Endothelial cell of umbilical vein (primary cell): ENCODE results near the gene BABAM2. TPM values are rescaled to one million over a fixed set of nuclear protein-coding genes. Genes with fewer than 3 reads are reported as not detected.

ENCODE experiments used
- BruUV-seq: library from RNA; stranded (reverse); fragments of 400-500 nt; replicated peaks from 2 replicates; lab custom pipeline; 2021; lab: Mats Ljungman, UMichigan
- CTCF ChIA-PET: fragments of 300-600, 350-600 bp; sonication (Branson Sonifier 250); formaldehyde crosslinking; loops from one replicate; lab custom pipeline; 2021; ENCODE audit warnings: antibody characterized with exemption, inconsistent platforms; lab: Charles Lee
- POLR2A ChIA-PET: fragments of 300-600, 350-600 bp; sonication (Branson Sonifier 250); formaldehyde crosslinking; loops from one replicate; lab custom pipeline; 2021; ENCODE audit warnings: antibody characterized with exemption, inconsistent platforms; lab: Charles Lee
- DNase-seq: peaks from one replicate; pipeline ENCODE4 v3.0.0-alpha.2; 2011; ENCODE audit warnings: low read depth, low spot score
- FAIRE-seq: peaks from 2 replicates; lab custom pipeline; 2011; peaks lifted over from hg19 to GRCh38; lab: Jason Lieb, UNC
- H2AFZ ChIP-seq: 2 replicates; pipeline ENCODE4 v1.6.0; 2012; ENCODE audit warnings: low read depth, low read length, control low read depth, inconsistent platforms
- H3K27ac ChIP-seq: 2 replicates; pipeline ENCODE4 v1.5.1; 2011; ENCODE audit warnings: low read depth, mild to moderate bottlenecking, control low read depth, low read length, moderate library complexity; ENCODE audit not compliant: insufficient read depth
- H3K27me3 ChIP-seq, 2 experiments: 2 replicates each; pipeline versions ENCODE4 v1.6.0 to v1.6.1; 2011; ENCODE audit warnings: low read length in 2 of 2, mixed read lengths in 1 of 2; ENCODE audit not compliant: control insufficient read depth in 2 of 2, insufficient read depth in 2 of 2
- H3K36me3 ChIP-seq, 2 experiments: 2 replicates in 1 of 2; 3 replicates in 1 of 2; pipeline ENCODE4 v1.5.1; 2011; ENCODE audit warnings: low read length in 2 of 2, mild to moderate bottlenecking in 1 of 2, moderate library complexity in 1 of 2; ENCODE audit not compliant: control insufficient read depth in 2 of 2, insufficient read depth in 2 of 2; ENCODE audit errors: extremely low read depth in 1 of 2
- H3K4me1 ChIP-seq: 3 replicates; pipeline ENCODE4 v1.5.1; 2011; ENCODE audit warnings: mild to moderate bottlenecking, low read length; ENCODE audit not compliant: control insufficient read depth, insufficient read depth; ENCODE audit errors: extremely low read depth
- H3K4me2 ChIP-seq: 2 replicates; pipeline ENCODE4 v1.6.1; 2011; ENCODE audit warnings: low read length, control low read depth, mixed read lengths; ENCODE audit not compliant: insufficient read depth
- H3K4me3 ChIP-seq, 3 experiments: fragments of 200-600 bp in 1 of 3; sonication (generic), shearing (Covaris generic) in 1 of 3; replicated peaks in 1 of 3; 2 replicates each; pipeline ENCODE4 v1.5.1; 2011 to 2016; ENCODE audit warnings: control low read depth in 3 of 3, low read length in 3 of 3, mild to moderate bottlenecking in 2 of 3, inconsistent platforms in 1 of 3, low read depth in 1 of 3, moderate library complexity in 1 of 3; ENCODE audit not compliant: insufficient read depth in 1 of 3
- H3K79me2 ChIP-seq: 2 replicates; pipeline ENCODE4 v1.6.0; 2012; ENCODE audit warnings: low read length, inconsistent platforms; ENCODE audit not compliant: control insufficient read depth, insufficient read depth
- H3K9ac ChIP-seq: replicated peaks from 2 replicates; pipeline ENCODE3; 2011; ENCODE audit warnings: low read length, control low read depth; ENCODE audit not compliant: insufficient read depth; ENCODE audit errors: extremely low read depth
- H3K9me1 ChIP-seq: replicated peaks from 3 replicates; pipeline ENCODE4 v1.6.0; 2011; ENCODE audit warnings: mild to moderate bottlenecking, low read length; ENCODE audit not compliant: control insufficient read depth, insufficient read depth; ENCODE audit errors: extremely low read depth
- H3K9me3 ChIP-seq: replicated peaks from 2 replicates; pipeline ENCODE4 v1.5.1; 2012; ENCODE audit warnings: low read length, inconsistent platforms; ENCODE audit not compliant: control insufficient read depth, insufficient read depth
- H4K20me1 ChIP-seq: replicated peaks from 2 replicates; pipeline ENCODE3; 2011; ENCODE audit warnings: mild to moderate bottlenecking, low read length; ENCODE audit not compliant: control insufficient read depth, insufficient read depth; ENCODE audit errors: extremely low read depth
- EZH2 ChIP-seq: IDR thresholded peaks from 2 replicates; pipeline ENCODE4 v1.6.1; 2012; ENCODE audit warnings: borderline replicate concordance, low read depth, mild to moderate bottlenecking, moderate library complexity, low read length, inconsistent platforms; ENCODE audit not compliant: severe bottlenecking
- FOS ChIP-seq: IDR thresholded peaks from 2 replicates; pipeline ENCODE4 v1.6.1; 2011; ENCODE audit warnings: mild to moderate bottlenecking, low read length, moderate library complexity, borderline replicate concordance; ENCODE audit not compliant: insufficient read depth
- GATA2 ChIP-seq: IDR thresholded peaks from 2 replicates; pipeline ENCODE4 v1.7.0; 2011; ENCODE audit warnings: low read depth, mild to moderate bottlenecking, moderate library complexity, mixed read lengths, low read length; ENCODE audit not compliant: insufficient read length, insufficient read depth
- JUN ChIP-seq: IDR thresholded peaks from 2 replicates; pipeline ENCODE4 v1.6.1; 2011; ENCODE audit warnings: borderline replicate concordance, low read depth; ENCODE audit not compliant: insufficient read length, insufficient read depth
- MYC ChIP-seq: IDR thresholded peaks from one replicate; pipeline ENCODE4 v1.6.1; 2011; ENCODE audit warnings: mild to moderate bottlenecking, low read depth, low read length
- POLR2A ChIP-seq: IDR thresholded peaks from 2 replicates; pipeline ENCODE4 v1.6.1; 2012; ENCODE audit warnings: low read depth, mild to moderate bottlenecking, control low read depth, low read length
- POLR2AphosphoS5 ChIP-seq: IDR thresholded peaks from 2 replicates; pipeline ENCODE4 v1.6.1; 2012; ENCODE audit warnings: low read depth, mild to moderate bottlenecking, control low read depth, low read length, moderate library complexity; ENCODE audit not compliant: insufficient read depth
- dilution Hi-C: fragments of 300-500 bp; cut with MboI; formaldehyde crosslinking; loops from one replicate; pipeline ENCODE4 v1.15.0; 2019; ENCODE audit warnings: low sequenced_read_pairs; ENCODE audit not compliant: extremely low pct_ligation_motif_present
- intact Hi-C: fragments of 100-400 bp; cut with micrococcal nuclease; formaldehyde crosslinking; loops from one replicate; pipeline ENCODE4 v1.10.0; 2022
- polyA plus RNA-seq, 4 experiments: library from polyadenylated mRNA; depleted of rRNA in 3 of 4; stranded (reverse) in 3 of 4; unstranded in 1 of 4; fragments of >200 nt; gene quantifications; 2 replicates each; pipeline versions ENCODE4 v1.2.1 to v1.2.3, GENCODE V29; 2011 to 2012; ENCODE audit warnings: missing spikeins in 1 of 4
- total RNA-seq: library from RNA; stranded (reverse); gene quantifications from 2 replicates; pipeline ENCODE4 v1.2.3, GENCODE V29; 2021
- TF ChIP-seq, protein P1 (sequence below), 2 donors: IDR thresholded peaks; 1 replicate in 1 of 2; 2 replicates in 1 of 2; pipeline ENCODE4 v1.5.1; 2011; ENCODE audit warnings: low read length in 2 of 2, mild to moderate bottlenecking in 2 of 2, moderate library complexity in 2 of 2, control low read depth in 1 of 2, inconsistent platforms in 1 of 2, low read depth in 1 of 2; ENCODE audit not compliant: insufficient read depth in 1 of 2; ENCODE audit errors: extremely low read depth in 1 of 2
- TF ChIP-seq, protein P2 (sequence below): IDR thresholded peaks from 2 replicates; pipeline ENCODE4 v1.6.1; 2011; ENCODE audit not compliant: insufficient read depth, insufficient read length

Gene BABAM2
- total and polyA plus RNA-seq, 2 donors (not counting 3 experiments of a cell fraction or from before 2014, with no cell fraction given) = 19.9 to 27.6 TPM

- Histone ChIP-seq H2AFZ (no peak overlapping the region), H3K36me3 (no peaks in the 10 kb centered on the region), H3K27me3 (no peaks in the 10 kb centered on the region), H3K9ac (no peak overlapping the region), H3K4me2 (no peak overlapping the region), H3K27ac (no peak overlapping the region), H3K4me1 (no peaks in the 10 kb centered on the region), H3K9me3 (no peaks in the 10 kb centered on the region), H4K20me1 (no peaks in the 10 kb centered on the region), H3K79me2 (no peaks in the 10 kb centered on the region), H3K4me3 (no peak overlapping the region), H3K9me1 (no peaks in the 10 kb centered on the region)
- ChIA-PET CTCF (interaction anchor here (1.4 to 2.0 kb wide), 2 partner anchors 9 to 590 kb away, joined by 3 to 5 read pairs; no protein-coding TSS in a partner anchor), POLR2A (no interaction called here)
- FAIRE-seq (no peak), DNase-seq (no peak)
- dilution Hi-C loops (no loop called here), intact Hi-C loops (no loop called here)
- TF ChIP-seq POLR2AphosphoS5 (no peak), GATA2 (no peak), JUN (no peak), EZH2 (no peak), POLR2A (no peak), MYC (no peak), FOS (no peak)
- TF ChIP-seq, protein P1, sequence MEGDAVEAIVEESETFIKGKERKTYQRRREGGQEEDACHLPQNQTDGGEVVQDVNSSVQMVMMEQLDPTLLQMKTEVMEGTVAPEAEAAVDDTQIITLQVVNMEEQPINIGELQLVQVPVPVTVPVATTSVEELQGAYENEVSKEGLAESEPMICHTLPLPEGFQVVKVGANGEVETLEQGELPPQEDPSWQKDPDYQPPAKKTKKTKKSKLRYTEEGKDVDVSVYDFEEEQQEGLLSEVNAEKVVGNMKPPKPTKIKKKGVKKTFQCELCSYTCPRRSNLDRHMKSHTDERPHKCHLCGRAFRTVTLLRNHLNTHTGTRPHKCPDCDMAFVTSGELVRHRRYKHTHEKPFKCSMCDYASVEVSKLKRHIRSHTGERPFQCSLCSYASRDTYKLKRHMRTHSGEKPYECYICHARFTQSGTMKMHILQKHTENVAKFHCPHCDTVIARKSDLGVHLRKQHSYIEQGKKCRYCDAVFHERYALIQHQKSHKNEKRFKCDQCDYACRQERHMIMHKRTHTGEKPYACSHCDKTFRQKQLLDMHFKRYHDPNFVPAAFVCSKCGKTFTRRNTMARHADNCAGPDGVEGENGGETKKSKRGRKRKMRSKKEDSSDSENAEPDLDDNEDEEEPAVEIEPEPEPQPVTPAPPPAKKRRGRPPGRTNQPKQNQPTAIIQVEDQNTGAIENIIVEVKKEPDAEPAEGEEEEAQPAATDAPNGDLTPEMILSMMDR (IDR thresholded peaks at IDR 0.05; ENCODE audit: extremely low read depth in 1 of 2, insufficient read depth in 1 of 2, low read depth in 1 of 2, low read length in 2 of 2) = no peak
- TF ChIP-seq, protein P2, sequence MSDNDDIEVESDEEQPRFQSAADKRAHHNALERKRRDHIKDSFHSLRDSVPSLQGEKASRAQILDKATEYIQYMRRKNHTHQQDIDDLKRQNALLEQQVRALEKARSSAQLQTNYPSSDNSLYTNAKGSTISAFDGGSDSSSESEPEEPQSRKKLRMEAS = no peak
- BruUV-seq = no TSS peak
Measured at GRCh38 chr2:28293416-28293815, 402.9 kb downstream of the BABAM2 start.
